Hypothalamus (tissue), 51 donors: ENCODE data around the gene FOXO4.
"Not testable (repeated sequence)": the region's sequence is repeated elsewhere in the genome, so short reads cannot be mapped to it uniquely, and the experiment has no call there.

Source experiments
- DNase-seq, 51 donors: peaks; one replicate each; lab custom pipeline; 2025; lab: John Stamatoyannopoulos, UW

Gene FOXO4

GRCh38 chrX:71095555-71095980, at the start of gene FOXO4:
FOXO4 (plus strand) TSS chrX:71095851; CDS start chrX:71096529, 678 bp downstream.
- DNase-seq = peak; percentile 19 to 93 (median 79)

- DNase-seq = not testable (repeated sequence)
Measured at GRCh38 chrX:71047891-71048290, 47.8 kb upstream of the FOXO4 start.

GRCh38 chrX:71052721-71053120, 42.9 kb upstream of the FOXO4 start:
- no peak for DNase-seq

GRCh38 chrX:71053217-71053621, 42.4 kb upstream of the FOXO4 start:
- peak in 21 of 51 donors; percentile 0 to 38 (median 3) for DNase-seq

- DNase-seq = no peak
Measured at GRCh38 chrX:71056867-71057266, 38.8 kb upstream of the FOXO4 start.

- no peak for DNase-seq
Measured at GRCh38 chrX:71057848-71058530, 37.7 kb upstream of the FOXO4 start.

GRCh38 chrX:71060127-71060526, 35.5 kb upstream of the FOXO4 start:
- no peak for DNase-seq

- DNase-seq = no peak
Measured at GRCh38 chrX:71067089-71067488, 28.6 kb upstream of the FOXO4 start.

- DNase-seq = peak in 4 of 51 donors; percentile 3 to 40 (median 16)
Measured at GRCh38 chrX:71067712-71068043, 28.0 kb upstream of the FOXO4 start.

- DNase-seq = peak; percentile 21 to 97 (median 81)
Measured at GRCh38 chrX:71068044-71068918, 27.4 kb upstream of the FOXO4 start, which contains the start of gene SNX12. SNX12 (minus strand) TSS chrX:71068334; CDS start chrX:71068306, 28 bp downstream.

GRCh38 chrX:71070531-71070930, 25.1 kb upstream of the FOXO4 start:
- no peak for DNase-seq

- no peak for DNase-seq
Measured at GRCh38 chrX:71081330-71082123, 14.1 kb upstream of the FOXO4 start.

- DNase-seq = no peak
Measured at GRCh38 chrX:71082124-71082647, 13.5 kb upstream of the FOXO4 start.

- no peak for DNase-seq
Measured at GRCh38 chrX:71082822-71083221, 12.8 kb upstream of the FOXO4 start.

- no peak for DNase-seq
Measured at GRCh38 chrX:71085900-71086299, 9.8 kb upstream of the FOXO4 start.

GRCh38 chrX:71091263-71091662, 4.4 kb upstream of the FOXO4 start:
- no peak for DNase-seq

GRCh38 chrX:71095033-71095432, 618 bp upstream of the FOXO4 start:
- DNase-seq = no peak

GRCh38 chrX:71095981-71096759, 519 bp downstream of the FOXO4 start:
- DNase-seq = peak in 15 of 51 donors; percentile 1 to 70 (median 23)

- peak in 1 of 51 donors; percentile 34 for DNase-seq
Measured at GRCh38 chrX:71096760-71097032, 1.0 kb downstream of the FOXO4 start.

- peak in 35 of 51 donors; percentile 0 to 62 (median 12) for DNase-seq
Measured at GRCh38 chrX:71098302-71098701, 2.7 kb downstream of the FOXO4 start.
